ENCODE measurements around the gene HLA-DRB1. TPM values are rescaled to one million over a fixed set of nuclear protein-coding genes. Genes with fewer than 3 reads are reported as not detected.
A peak's percentile ranks its signal among the peaks of the same experiment; 100 is the strongest.
"Not testable (repeated sequence)": the region's sequence is repeated elsewhere in the genome, so short reads cannot be mapped to it uniquely, and the experiment has no call there.

The HLA-DRB1 gene
- total RNA-seq, 4 donors from 2014 or later: 49.8 to 260 (median 102) TPM

DNA sequence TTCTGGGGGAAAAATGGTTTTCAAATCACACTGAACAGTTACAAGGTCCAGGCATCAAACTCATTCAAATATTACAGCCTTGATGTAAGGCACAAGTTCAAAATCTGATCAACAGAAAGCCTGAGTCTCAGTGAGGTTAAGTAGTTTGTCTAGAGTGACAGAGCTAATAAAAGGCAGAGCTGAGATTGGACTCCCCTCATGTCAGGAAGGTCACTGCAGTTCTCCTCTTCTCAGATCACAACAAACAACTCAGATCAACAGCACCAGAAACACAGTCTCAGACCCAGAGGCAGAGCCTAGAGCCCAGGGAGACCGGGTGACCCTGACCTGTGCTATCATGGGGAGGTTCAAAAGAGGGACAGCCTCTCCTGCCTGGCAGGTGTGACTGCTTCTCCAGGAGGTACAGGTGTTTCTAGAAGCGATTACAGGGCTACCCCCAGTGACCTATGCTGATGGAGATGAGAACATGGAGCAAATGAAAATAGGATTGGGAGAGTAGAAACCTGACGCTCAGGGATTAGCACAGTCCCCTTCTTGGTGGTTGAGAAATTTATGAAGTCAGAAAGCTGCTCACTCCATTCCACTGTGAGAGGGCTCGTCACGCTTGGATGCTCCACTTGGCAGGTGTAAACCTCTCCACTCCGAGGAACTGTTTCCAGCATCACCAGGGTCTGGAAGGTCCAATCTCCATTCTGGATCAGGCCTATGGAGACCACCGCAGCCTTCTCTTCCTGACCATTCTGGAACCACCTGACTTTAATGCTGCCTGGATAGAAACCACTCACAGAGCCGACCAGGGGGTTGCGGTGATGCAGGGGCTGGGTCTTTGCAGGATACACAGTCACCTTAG lies 35.3 kb downstream of the HLA-DRB1 start:
- no peaks in the 10 kb centered on the region for H3K9me3 ChIP-seq
- TF ChIP-seq, protein P1, sequence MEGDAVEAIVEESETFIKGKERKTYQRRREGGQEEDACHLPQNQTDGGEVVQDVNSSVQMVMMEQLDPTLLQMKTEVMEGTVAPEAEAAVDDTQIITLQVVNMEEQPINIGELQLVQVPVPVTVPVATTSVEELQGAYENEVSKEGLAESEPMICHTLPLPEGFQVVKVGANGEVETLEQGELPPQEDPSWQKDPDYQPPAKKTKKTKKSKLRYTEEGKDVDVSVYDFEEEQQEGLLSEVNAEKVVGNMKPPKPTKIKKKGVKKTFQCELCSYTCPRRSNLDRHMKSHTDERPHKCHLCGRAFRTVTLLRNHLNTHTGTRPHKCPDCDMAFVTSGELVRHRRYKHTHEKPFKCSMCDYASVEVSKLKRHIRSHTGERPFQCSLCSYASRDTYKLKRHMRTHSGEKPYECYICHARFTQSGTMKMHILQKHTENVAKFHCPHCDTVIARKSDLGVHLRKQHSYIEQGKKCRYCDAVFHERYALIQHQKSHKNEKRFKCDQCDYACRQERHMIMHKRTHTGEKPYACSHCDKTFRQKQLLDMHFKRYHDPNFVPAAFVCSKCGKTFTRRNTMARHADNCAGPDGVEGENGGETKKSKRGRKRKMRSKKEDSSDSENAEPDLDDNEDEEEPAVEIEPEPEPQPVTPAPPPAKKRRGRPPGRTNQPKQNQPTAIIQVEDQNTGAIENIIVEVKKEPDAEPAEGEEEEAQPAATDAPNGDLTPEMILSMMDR (IDR thresholded peaks at IDR 0.05): no peak
- TF ChIP-seq POLR2A (IDR thresholded peaks at IDR 0.05): no peak
- H3K36me3 ChIP-seq: no peaks in the 10 kb centered on the region
- no peak overlapping the region for H3K27ac ChIP-seq
- H3K4me1 ChIP-seq: no peaks in the 10 kb centered on the region
- H3K4me3 ChIP-seq: no peak overlapping the region
- no peaks in the 10 kb centered on the region for H3K27me3 ChIP-seq
- DNase-seq: no peak

DNA sequence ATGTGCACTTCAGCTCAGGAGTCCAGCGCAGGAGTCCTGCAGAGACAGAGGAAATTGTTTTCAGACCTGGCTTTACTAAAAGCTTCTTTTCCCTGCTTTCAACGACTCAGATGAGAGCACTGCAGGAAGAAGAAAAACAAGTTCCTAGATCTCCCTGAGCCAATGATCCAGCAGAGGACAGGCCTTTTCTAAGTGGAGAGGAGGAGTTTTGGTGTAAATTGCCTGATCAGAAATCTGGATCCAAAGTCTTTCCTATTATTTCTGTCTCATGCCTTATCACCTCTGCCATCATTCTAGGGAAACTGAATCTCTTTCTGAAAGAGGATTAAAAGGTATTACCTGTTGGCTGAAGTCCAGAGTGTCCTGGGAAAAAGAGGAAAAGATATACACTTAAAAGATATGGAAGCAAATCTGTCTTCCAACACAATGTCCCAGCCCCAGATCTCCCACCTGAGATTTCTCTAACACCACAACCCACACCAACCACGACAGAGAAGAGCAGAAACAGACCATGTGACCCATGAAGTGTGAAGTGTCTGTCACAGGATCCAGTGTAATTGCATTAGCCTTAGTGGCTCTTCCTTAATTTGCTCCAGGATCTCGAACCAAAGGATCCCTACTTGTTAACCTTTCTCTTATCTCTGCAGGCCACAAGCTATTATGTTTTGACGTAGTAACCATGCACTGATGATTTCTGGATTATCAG lies 36.5 kb downstream of the HLA-DRB1 start:
- no peak overlapping the region for H3K4me3 ChIP-seq
- no peak for TF ChIP-seq POLR2A (IDR thresholded peaks at IDR 0.05)
- TF ChIP-seq, protein P1 (IDR thresholded peaks at IDR 0.05): no peak
- DNase-seq: no peak
- no peaks in the 10 kb centered on the region for H3K4me1 ChIP-seq
- H3K27me3 ChIP-seq: no peaks in the 10 kb centered on the region
- H3K27ac ChIP-seq: no peak overlapping the region
- H3K9me3 ChIP-seq: no peaks in the 10 kb centered on the region
- no peaks in the 10 kb centered on the region for H3K36me3 ChIP-seq

DNA sequence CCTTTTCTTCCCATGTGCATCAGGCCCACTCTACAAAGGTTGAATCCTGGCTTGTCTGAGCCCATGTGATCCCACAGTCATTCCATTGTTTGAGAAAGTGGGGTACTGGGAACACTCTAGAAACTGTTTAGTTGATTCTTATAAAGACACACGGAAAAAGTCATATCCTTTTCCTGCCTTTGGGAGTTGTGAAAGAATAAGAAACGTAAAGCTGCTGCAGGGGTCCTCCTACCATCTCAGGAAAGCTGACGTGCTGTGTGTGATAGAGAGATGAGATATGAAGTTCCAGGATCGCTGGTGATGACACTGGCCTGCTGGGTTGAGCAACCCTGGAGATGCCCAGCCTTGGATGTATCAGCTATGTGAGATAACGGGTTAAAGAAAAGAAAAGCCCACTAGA lies 38.2 kb downstream of the HLA-DRB1 start:
- Histone ChIP-seq H3K36me3 (no peaks in the 10 kb centered on the region), H3K4me3 (no peak overlapping the region), H3K9me3 (no peaks in the 10 kb centered on the region), H3K4me1 (no peaks in the 10 kb centered on the region), H3K27me3 (no peaks in the 10 kb centered on the region), H3K27ac (no peak overlapping the region)
- TF ChIP-seq POLR2A (IDR thresholded peaks at IDR 0.05): no peak
- TF ChIP-seq, protein P1 (IDR thresholded peaks at IDR 0.05): no peak
- no peak for DNase-seq

DNA sequence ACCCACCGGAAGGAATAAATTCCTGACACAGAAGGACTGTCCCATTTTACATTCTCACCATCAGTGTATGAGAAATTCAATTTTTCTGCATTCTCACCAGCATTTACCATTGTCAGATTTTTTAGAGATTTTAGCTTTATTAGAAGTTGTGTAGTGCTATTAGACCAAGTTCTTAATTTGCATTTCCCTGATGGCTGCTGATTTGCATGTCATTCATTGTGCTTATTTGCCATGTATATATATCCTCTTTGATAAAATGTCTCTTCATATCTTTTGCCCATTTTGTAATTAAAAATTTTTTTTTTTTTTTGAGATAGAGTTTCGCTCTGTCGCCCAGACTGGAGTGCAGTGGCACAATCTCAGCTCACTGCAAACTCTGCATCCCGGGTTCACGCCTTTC lies 49.8 kb downstream of the HLA-DRB1 start:
- no peaks in the 10 kb centered on the region for H3K9me3 ChIP-seq
- H3K27me3 ChIP-seq: no peaks in the 10 kb centered on the region
- no peaks in the 10 kb centered on the region for H3K36me3 ChIP-seq
- no peak for TF ChIP-seq POLR2A (IDR thresholded peaks at IDR 0.05)
- TF ChIP-seq, protein P1 (IDR thresholded peaks at IDR 0.05): no peak
- no peak overlapping the region for H3K4me3 ChIP-seq
- no peaks in the 10 kb centered on the region for H3K4me1 ChIP-seq
- no peak for DNase-seq
- no peak overlapping the region for H3K27ac ChIP-seq

DNA sequence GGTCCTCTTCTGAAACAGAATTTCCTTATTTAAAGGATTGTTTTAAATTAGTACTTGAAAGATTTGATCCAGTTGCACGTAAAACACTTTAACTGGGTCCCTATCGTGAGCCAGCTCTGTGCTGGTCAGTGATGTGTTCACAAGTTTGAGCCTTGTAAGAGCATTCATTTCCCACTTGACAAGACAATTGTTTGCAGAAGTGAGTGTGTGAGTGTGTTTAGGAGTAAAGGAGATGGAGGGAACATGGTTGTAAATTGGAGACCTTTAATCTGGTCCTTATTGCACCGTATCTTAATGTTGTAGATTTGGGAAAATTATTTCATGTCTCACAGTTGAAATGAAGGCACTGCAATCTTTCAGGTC lies 59.2 kb downstream of the HLA-DRB1 start:
- not testable (repeated sequence) for DNase-seq, H3K4me1 ChIP-seq, H3K36me3 ChIP-seq, H3K27me3 ChIP-seq, H3K9me3 ChIP-seq, H3K4me3 ChIP-seq
- H3K27ac ChIP-seq: peak overlapping the region in 1 of 4 donors; percentile 75

Data from Peyer's patch (tissue), 4 donors.